Stomach (tissue), 9 donors: ENCODE measurements around the gene SMC1B. TPM values are rescaled to one million over a fixed set of nuclear protein-coding genes. Genes with fewer than 3 reads are reported as not detected.

Experiments
- DNase-seq, 2 donors: peaks; one replicate each; pipeline versions ENCODE4 v3.0.0 to v3.0.0-alpha.2; 2013 to 2019
- H3K27ac ChIP-seq, 5 donors: fragments of 200-600 bp in 4 of 5; sonication (generic) in 4 of 5; one replicate each; pipeline ENCODE4 v1.5.1; 2013 to 2019; ENCODE audit warnings: mild to moderate bottlenecking in 1 of 5, moderate library complexity in 1 of 5
- H3K27me3 ChIP-seq, 3 donors: fragments of 200-600 bp; sonication (generic); one replicate each; pipeline ENCODE4 v1.5.1; 2017 to 2019; ENCODE audit warnings: mixed run types in 1 of 3
- H3K36me3 ChIP-seq, 4 donors: fragments of 200-600 bp; sonication (generic); 1 replicate in 3 of 4; 2 replicates in 1 of 4; pipeline ENCODE4 v1.5.1; 2016 to 2019
- H3K4me1 ChIP-seq, 4 donors: fragments of 200-600 bp; sonication (generic); one replicate each; pipeline ENCODE4 v1.5.1; 2016 to 2019
- H3K4me3 ChIP-seq, 4 donors: fragments of 200-600 bp; sonication (generic) in 3 of 4; one replicate each; pipeline ENCODE4 v1.5.1; 2016 to 2019; ENCODE audit warnings: mild to moderate bottlenecking in 1 of 4
- H3K9me3 ChIP-seq, 4 donors: fragments of 200-600 bp; sonication (generic); one replicate each; pipeline ENCODE4 v1.5.1; 2016 to 2019
- CTCF ChIP-seq, 7 experiments: fragments of 450-650 bp in 4 of 7; fragments of 200-600 bp in 3 of 7; sonication (generic) in 3 of 7; IDR thresholded peaks; one replicate each; pipeline ENCODE4 v1.5.1; 2016 to 2019; ENCODE audit warnings: antibody characterized with exemption in 7 of 7, control low read depth in 2 of 7, mild to moderate bottlenecking in 1 of 7
- EP300 ChIP-seq: sonication (generic); formaldehyde crosslinking; IDR thresholded peaks from one replicate; pipeline ENCODE4 v1.6.1; 2017; ENCODE audit warnings: antibody characterized with exemption
- POLR2A ChIP-seq, 4 donors: fragments of 450-650 bp; IDR thresholded peaks; one replicate each; pipeline ENCODE4 v1.6.1; 2016; ENCODE audit warnings: antibody characterized with exemption in 4 of 4, control low read depth in 2 of 4, mild to moderate bottlenecking in 1 of 4, moderate library complexity in 1 of 4
- POLR2AphosphoS5 ChIP-seq, 3 donors: sonication (generic); formaldehyde crosslinking; IDR thresholded peaks; one replicate each; pipeline ENCODE4 v1.6.1; 2016; ENCODE audit warnings: antibody characterized with exemption in 3 of 3
- WGBS, 5 donors: extraction: QIAGEN DNeasy Blood & Tissue Kit in 3 of 5; methylation state at CpG; one replicate each; pipeline versions ENCODE4 v1.1.5 to v1.1.7; 2013 to 2018; 5-methylcytosine and 5-hydroxymethylcytosine counted together
- intact Hi-C: fragments of 100-400 bp; cut with DNase I; formaldehyde crosslinking; loops from one replicate; pipeline ENCODE4 v1.15.1; 2023; ENCODE audit warnings: low total_unique reads
- polyA plus RNA-seq, 3 donors: library from polyadenylated mRNA; stranded (reverse); fragments of 200-250 nt; gene quantifications; one replicate each; pipeline ENCODE4 v1.2.3, GENCODE V29; 2013
- total RNA-seq, 5 donors: library from RNA; depleted of rRNA; stranded (reverse); fragments of >200 nt; gene quantifications; one replicate each; pipeline versions ENCODE4 v1.1.0 to v1.2.3, GENCODE V29; 2014 to 2016
- donor health status: healthy with polysubstance abuse.
- donor health status: Bipolar disorder and iron deficiency.
- donor health status: healthy.

The SMC1B gene
- total and polyA plus RNA-seq, 8 donors = 0.05 TPM; not detected in 7

- WGBS, 5 donors = 67 to 81% (median 79%) methylated on average over 22 to 26 of the region's 26 CpGs
- peak overlapping the region in 3 of 5 donors; percentile 30 to 84 (median 78) for H3K27ac ChIP-seq
- DNase-seq = peak in 1 of 2 donors; percentile 37
Measured at GRCh38 chr22:45335021-45335818, 78.2 kb downstream of the SMC1B start.

GRCh38 chr22:45334528-45334927 is 78.9 kb downstream of the SMC1B start:
- DNase-seq = no peak
- H3K4me3 ChIP-seq = no peak overlapping the region
- H3K4me1 ChIP-seq = peaks cover 16 to 33% (median 24%) of the 10 kb centered on the region in 4 donors
- H3K9me3 ChIP-seq = no peaks in the 10 kb centered on the region
- intact Hi-C loops = no loop called here
- peak overlapping the region in 1 of 5 donors; percentile 84 for H3K27ac ChIP-seq
- TF ChIP-seq EP300 (no peak), CTCF (IDR thresholded peaks at IDR 0.05) (no peak), POLR2AphosphoS5 (IDR thresholded peaks at IDR 0.05) (no peak), POLR2A (IDR thresholded peaks at IDR 0.05) (no peak)
- peaks cover 15 to 89% (median 77%) of the 10 kb centered on the region in 4 donors for H3K36me3 ChIP-seq
- 81 to 90% (median 89%) methylated on average over 9 of the region's 9 CpGs for WGBS, 5 donors
- H3K27me3 ChIP-seq = no peaks in the 10 kb centered on the region

More at GRCh38 chr22:45335021-45335818, 78.2 kb downstream of the SMC1B start:
- H3K4me3 ChIP-seq = no peak overlapping the region
- H3K9me3 ChIP-seq = no peaks in the 10 kb centered on the region
- intact Hi-C loops = no loop called here
- no peak for TF ChIP-seq EP300
- TF ChIP-seq CTCF (IDR thresholded peaks at IDR 0.05) = no peak
- TF ChIP-seq POLR2AphosphoS5 (IDR thresholded peaks at IDR 0.05) = no peak
- TF ChIP-seq POLR2A (IDR thresholded peaks at IDR 0.05) = no peak
- H3K36me3 ChIP-seq = peaks cover 16 to 89% (median 77%) of the 10 kb centered on the region in 4 donors
- H3K4me1 ChIP-seq = peaks cover 16 to 32% (median 23%) of the 10 kb centered on the region in 4 donors
- no peaks in the 10 kb centered on the region for H3K27me3 ChIP-seq

DNA sequence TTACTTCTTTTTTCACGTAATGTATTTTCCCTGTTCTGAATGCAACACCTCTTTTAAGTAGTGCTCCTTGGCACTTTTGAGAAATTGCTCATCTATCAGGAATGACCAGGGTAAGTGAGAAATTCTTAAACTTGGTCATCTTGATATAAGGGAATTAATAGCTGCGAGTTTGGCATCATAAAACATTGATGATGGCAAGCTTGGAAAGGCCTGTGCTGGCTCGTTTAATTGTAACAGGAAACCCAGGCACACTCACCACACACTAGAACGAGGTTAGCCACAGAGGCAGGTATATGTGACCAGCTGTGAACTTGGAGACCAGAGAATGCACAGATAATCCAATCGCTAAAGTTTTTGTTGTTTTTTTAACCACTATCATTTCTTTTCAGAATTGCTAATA is 79.3 kb downstream of the SMC1B start:
- Histone ChIP-seq H3K27ac (no peak overlapping the region), H3K36me3 (peaks cover 15 to 89% (median 77%) of the 10 kb centered on the region in 4 donors), H3K27me3 (no peaks in the 10 kb centered on the region), H3K4me3 (no peak overlapping the region), H3K9me3 (no peaks in the 10 kb centered on the region), H3K4me1 (peaks cover 16 to 38% (median 26%) of the 10 kb centered on the region in 4 donors)
- intact Hi-C loops = no loop called here
- TF ChIP-seq CTCF (IDR thresholded peaks at IDR 0.05) (no peak), EP300 (no peak)
- DNase-seq = no peak
- 27 to 48% (median 39%) methylated on average over 5 of the region's 5 CpGs for WGBS, 5 donors

GRCh38 chr22:45332001-45332400 is 81.4 kb downstream of the SMC1B start:
- Histone ChIP-seq H3K27me3 (no peaks in the 10 kb centered on the region), H3K4me1 (peaks cover 8 to 34% (median 19%) of the 10 kb centered on the region in 4 donors), H3K36me3 (peaks cover 22 to 92% (median 81%) of the 10 kb centered on the region in 4 donors), H3K9me3 (no peaks in the 10 kb centered on the region), H3K4me3 (no peak overlapping the region), H3K27ac (no peak overlapping the region)
- WGBS, 5 donors = 94 to 100% (median 95%) methylated on average over 7 of the region's 7 CpGs
- DNase-seq = no peak
- intact Hi-C loops = no loop called here
- TF ChIP-seq POLR2AphosphoS5 (IDR thresholded peaks at IDR 0.05) = no peak

GRCh38 chr22:45331486-45331885 is 81.9 kb downstream of the SMC1B start:
- Histone ChIP-seq H3K4me1 (peaks cover 3 to 29% (median 14%) of the 10 kb centered on the region in 4 donors), H3K27me3 (no peaks in the 10 kb centered on the region), H3K27ac (no peak overlapping the region), H3K36me3 (peaks cover 23 to 89% (median 82%) of the 10 kb centered on the region in 4 donors), H3K4me3 (no peak overlapping the region), H3K9me3 (no peaks in the 10 kb centered on the region)
- no peak for DNase-seq
- intact Hi-C loops = no loop called here
- 87 to 97% (median 95%) methylated on average over 8 to 9 of the region's 9 CpGs for WGBS, 5 donors
- TF ChIP-seq POLR2AphosphoS5 (IDR thresholded peaks at IDR 0.05) = no peak
- no peak for TF ChIP-seq POLR2A (IDR thresholded peaks at IDR 0.05)
- TF ChIP-seq CTCF (IDR thresholded peaks at IDR 0.05) = no peak
- TF ChIP-seq EP300 = no peak
